Right lung (tissue), 10 donors: ENCODE results near the gene MEIG1. TPM values are rescaled to one million over a fixed set of nuclear protein-coding genes. Genes with fewer than 3 reads are reported as not detected.
A peak's percentile ranks its signal among the peaks of the same experiment; 100 is the strongest.
"Not testable (repeated sequence)": the region's sequence is repeated elsewhere in the genome, so short reads cannot be mapped to it uniquely, and the experiment has no call there.

ENCODE experiments used
- DNase-seq, 2 donors: peaks; one replicate each; pipeline ENCODE4 v3.0.0-alpha.2; 2013
- long read RNA-seq, 8 donors: transcript quantifications; one replicate each; lab custom pipeline, GENCODE V29; 2026
- polyA plus RNA-seq, 5 donors: library from polyadenylated mRNA; unstranded; fragments of 120-200 nt; gene quantifications; one replicate each; pipeline versions ENCODE4 v1.2.1 to v1.2.3, GENCODE V29; 2013; ENCODE audit warnings: inconsistent platforms in 1 of 5, low replicate concordance in 1 of 5; ENCODE audit not compliant: insufficient read length in 5 of 5, insufficient read depth in 1 of 5

Gene MEIG1
- 1 to 10 TPM in 4 of 5 donors, under 1 TPM in 1; 0.34 to 2.4 (median 1.4) TPM for polyA plus RNA-seq
- long read RNA-seq, donor 1, partial matches to known transcripts, result 0 of 2 reads
- long read RNA-seq, donor 1, other reads (novel, unspliced or antisense), result 0 of 2 reads
- long read RNA-seq, donor 2, result 0 reads
- long read RNA-seq, donor 3, result 0 reads
- long read RNA-seq, donor 4, result 0 reads
- long read RNA-seq, donor 5, result 0 reads
- long read RNA-seq, donor 6, partial matches to known transcripts, result 0 of 2 reads
- long read RNA-seq, donor 6, other reads (novel, unspliced or antisense), result 0 of 2 reads
- long read RNA-seq, donor 7, result 0 reads
- long read RNA-seq, donor 8, result 0 reads

GRCh38 chr10:14959221-14960057 is at the start of gene MEIG1:
MEIG1 (plus strand) TSS chr10:14959388; CDS start chr10:14966469, 7,081 bp downstream.
- DNase-seq, result peak; percentile 94 to 95

- DNase-seq, result no peak
These were observed 48.2 kb upstream of the MEIG1 start for GRCh38 chr10:14910953-14911352.

DNA sequence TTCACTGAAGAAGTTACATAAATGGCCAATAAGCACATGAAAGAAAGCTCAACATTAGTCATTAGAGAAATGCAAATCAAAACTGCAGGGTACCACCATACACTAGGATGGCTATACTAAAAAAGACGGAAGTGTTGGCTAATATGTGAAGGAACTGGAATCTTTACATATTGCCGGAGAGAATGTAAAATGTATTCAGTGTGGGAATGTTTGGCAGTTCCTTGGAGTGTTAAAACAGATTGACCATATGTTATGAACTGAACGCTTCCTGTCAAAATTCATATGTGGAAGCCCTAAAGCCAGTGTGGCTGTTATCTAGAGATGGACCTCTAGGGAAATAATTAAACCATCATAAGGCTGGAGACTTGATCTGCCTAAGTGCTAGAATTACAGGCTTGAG is 47.4 kb upstream of the MEIG1 start:
- no peak for DNase-seq

GRCh38 chr10:14916600-14916999 is 42.6 kb upstream of the MEIG1 start:
- DNase-seq, result no peak

- DNase-seq, result no peak
These were observed 41.4 kb upstream of the MEIG1 start for GRCh38 chr10:14917827-14918226.

GRCh38 chr10:14918964-14919363 is 40.2 kb upstream of the MEIG1 start:
- no peak for DNase-seq

DNA sequence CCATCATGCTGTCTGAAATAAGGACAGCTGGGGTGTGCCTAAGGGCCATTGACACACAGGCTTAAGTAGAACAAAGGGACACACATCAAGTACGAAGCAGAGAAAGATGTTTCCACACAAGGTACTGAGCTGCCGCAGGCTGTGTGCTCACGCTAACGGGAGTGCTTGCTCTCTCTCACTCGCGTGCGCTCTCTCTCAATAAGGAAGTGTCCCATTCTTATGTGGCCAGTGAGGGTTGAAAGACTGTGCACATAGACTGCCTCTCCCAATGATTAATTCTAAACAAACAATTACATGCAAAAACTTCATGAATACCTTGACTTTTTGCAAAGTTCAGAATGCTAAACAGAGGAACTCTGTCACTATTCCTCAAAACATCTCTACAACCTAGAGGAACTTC is 35.2 kb upstream of the MEIG1 start:
- no peak for DNase-seq

- no peak for DNase-seq
These were observed 33.9 kb upstream of the MEIG1 start for GRCh38 chr10:14925268-14925667.

- DNase-seq, result no peak
These were observed 33.1 kb upstream of the MEIG1 start for GRCh38 chr10:14926061-14926470.

- DNase-seq, result no peak
These were observed 32.3 kb upstream of the MEIG1 start for GRCh38 chr10:14926722-14927416.

- no peak for DNase-seq
These were observed 28.6 kb upstream of the MEIG1 start for GRCh38 chr10:14930610-14931009.

DNA sequence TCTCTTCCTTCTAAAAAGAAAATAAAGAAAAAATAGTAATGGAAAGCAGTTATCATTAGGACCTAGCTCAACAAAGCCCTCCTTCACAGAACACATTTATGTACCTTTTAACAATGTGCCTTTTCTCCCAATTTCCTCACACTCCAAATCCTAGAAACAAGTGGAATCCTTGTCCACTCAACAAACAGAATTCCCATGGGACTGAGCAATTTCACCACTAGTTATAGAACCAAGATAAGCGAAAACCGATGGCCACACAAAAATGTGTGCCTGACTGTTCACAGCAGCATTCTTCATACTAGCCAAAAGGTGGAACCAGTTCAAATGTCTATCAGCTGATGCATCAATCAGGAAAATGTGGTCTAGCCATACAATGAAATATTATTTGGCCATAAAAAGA is 22.6 kb upstream of the MEIG1 start:
- DNase-seq, result no peak

- not testable (repeated sequence) for DNase-seq
These were observed 20.2 kb upstream of the MEIG1 start for GRCh38 chr10:14938971-14939370.

- DNase-seq, result not testable (repeated sequence)
These were observed 16.8 kb upstream of the MEIG1 start for GRCh38 chr10:14942147-14942949.

GRCh38 chr10:14942950-14943338 is 16.2 kb upstream of the MEIG1 start:
- DNase-seq, result not testable (repeated sequence)

DNA sequence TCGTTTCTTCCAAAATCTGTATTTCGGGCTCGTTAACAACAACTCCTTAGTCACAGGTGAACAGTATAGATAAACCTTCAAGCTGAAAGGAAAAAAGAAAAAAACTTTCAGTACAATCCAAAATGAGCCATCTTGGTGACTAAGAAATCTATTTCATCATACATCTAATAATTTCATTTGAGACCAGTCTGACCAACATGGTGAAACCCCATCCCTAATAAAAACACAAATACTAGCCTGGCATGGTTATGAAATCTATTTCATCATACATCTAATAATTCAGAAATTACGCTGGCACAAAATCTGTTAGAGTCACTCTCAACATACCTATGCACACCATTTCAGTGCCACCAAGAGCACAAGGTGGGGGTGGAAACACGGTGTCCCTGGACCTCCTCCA is 14.1 kb upstream of the MEIG1 start:
- DNase-seq, result no peak

- no peak for DNase-seq
These were observed 11.9 kb upstream of the MEIG1 start for GRCh38 chr10:14947268-14947667.

GRCh38 chr10:14949291-14949690 is 9.9 kb upstream of the MEIG1 start:
- DNase-seq, result no peak

GRCh38 chr10:14952851-14953423 is 6.3 kb upstream of the MEIG1 start:
- peak; percentile 8 to 21 for DNase-seq

DNA sequence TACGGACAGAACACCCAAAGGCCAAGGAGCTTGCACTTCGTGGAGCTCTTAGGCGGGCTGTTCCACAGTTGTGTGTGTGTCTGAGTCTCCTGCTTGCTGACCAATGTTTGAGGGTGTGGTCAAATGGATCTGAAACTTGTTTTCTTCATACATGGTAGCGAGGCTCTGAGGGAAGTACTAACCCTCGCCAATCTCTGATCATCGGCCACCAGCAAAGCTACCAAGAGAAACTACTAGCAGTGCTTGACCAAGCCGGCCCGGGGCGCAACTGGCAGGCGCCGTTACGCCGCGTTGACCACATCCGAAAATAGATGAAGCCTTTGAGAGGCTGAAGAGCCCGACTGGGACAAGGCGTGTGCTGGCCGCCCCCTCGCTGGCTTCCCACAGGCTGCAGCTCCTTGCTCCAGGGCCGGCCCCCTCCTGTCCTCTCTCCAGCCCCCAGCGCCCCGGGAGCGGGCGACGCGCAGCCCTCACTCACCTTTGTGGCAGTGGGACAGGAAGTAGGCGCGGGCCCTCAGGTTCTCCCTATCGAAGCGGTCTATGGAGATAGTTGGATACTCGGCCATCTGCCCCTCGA is 5.7 kb upstream of the MEIG1 start:
- DNase-seq, result no peak
